GM23248 (cell line): ENCODE measurements around the gene BHLHE23.

Source experiments
- EZH2 ChIP-seq: fragments of 200-600 bp; sonication (generic); IDR thresholded peaks from 2 replicates; pipeline ENCODE4 v1.6.1; 2018; ENCODE audit warnings: antibody characterized with exemption, mild to moderate bottlenecking; ENCODE audit not compliant: insufficient read depth, poor library complexity, severe bottlenecking
- EZH2phosphoT487 ChIP-seq: fragments of 200-600 bp; sonication (generic); IDR thresholded peaks from 2 replicates; pipeline ENCODE4 v1.6.1; 2018; ENCODE audit warnings: antibody characterized with exemption, moderate library complexity, mild to moderate bottlenecking, low read depth; ENCODE audit not compliant: insufficient read depth

- TF ChIP-seq EZH2phosphoT487 (no peak), EZH2 (no peak)
These were observed 22.8 kb upstream of the BHLHE23 start for GRCh38 chr20:63029358-63030121.
